ENCODE measurements around the gene POFUT1.

DNA sequence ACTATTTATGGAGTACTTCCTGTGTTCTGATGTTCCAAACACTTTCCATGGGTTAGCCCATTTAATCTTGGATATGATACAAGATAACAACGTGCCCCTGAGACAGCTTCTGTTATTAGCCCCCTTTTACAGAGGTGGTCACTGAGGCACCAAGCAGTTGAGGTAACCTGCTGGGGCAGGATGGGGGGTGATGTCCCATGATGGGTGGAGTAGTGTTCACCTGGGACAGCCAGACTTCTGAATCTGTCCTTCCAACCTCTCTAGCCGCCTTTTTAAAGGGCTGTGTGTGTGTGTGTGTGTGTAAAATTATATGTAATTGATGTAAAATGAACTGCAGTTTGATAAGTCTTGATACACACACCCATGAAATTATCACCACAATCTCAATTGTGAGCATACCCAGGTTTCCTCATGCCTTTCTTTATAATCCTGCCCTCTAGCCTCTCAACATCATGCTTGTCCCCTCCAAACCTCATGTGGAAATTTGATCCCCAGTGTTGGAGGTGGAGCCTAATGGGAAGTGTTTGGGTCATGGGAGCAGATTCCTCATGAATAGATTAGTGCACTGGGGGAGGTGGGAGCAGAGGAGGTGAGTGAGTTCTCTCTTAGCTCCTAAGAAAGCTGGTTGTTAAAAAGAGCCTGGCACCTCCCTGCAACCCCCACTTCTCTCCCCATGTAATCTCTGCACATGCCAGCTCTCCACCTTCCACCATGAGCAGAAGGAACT is 39.3 kb upstream of the POFUT1 start:
- no peak for TF ChIP-seq POLR2A (IDR thresholded peaks at IDR 0.05)
- TF ChIP-seq, protein P1, sequence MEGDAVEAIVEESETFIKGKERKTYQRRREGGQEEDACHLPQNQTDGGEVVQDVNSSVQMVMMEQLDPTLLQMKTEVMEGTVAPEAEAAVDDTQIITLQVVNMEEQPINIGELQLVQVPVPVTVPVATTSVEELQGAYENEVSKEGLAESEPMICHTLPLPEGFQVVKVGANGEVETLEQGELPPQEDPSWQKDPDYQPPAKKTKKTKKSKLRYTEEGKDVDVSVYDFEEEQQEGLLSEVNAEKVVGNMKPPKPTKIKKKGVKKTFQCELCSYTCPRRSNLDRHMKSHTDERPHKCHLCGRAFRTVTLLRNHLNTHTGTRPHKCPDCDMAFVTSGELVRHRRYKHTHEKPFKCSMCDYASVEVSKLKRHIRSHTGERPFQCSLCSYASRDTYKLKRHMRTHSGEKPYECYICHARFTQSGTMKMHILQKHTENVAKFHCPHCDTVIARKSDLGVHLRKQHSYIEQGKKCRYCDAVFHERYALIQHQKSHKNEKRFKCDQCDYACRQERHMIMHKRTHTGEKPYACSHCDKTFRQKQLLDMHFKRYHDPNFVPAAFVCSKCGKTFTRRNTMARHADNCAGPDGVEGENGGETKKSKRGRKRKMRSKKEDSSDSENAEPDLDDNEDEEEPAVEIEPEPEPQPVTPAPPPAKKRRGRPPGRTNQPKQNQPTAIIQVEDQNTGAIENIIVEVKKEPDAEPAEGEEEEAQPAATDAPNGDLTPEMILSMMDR (IDR thresholded peaks at IDR 0.05): no peak
